A549 (cell line): ENCODE measurements around the gene LAMA1.

Source experiments
- ESRRA ChIP-seq: fragments of 150-350 bp; IDR thresholded peaks from 2 replicates; pipeline ENCODE4 v1.6.1; 2014; ENCODE audit warnings: mild to moderate bottlenecking, low read length, borderline replicate concordance
- FOSL2 ChIP-seq, 2 experiments: fragments of 450-650 bp in 1 of 2; fragments of >200 bp in 1 of 2; sonication (Bioruptor Twin) in 1 of 2; formaldehyde crosslinking; IDR thresholded peaks; 2 replicates each; pipeline versions ENCODE4 v1.5.0 to v1.6.1; 2016 to 2020; ENCODE audit warnings: mild to moderate bottlenecking in 1 of 2, moderate library complexity in 1 of 2
- JUN ChIP-seq, 2 experiments: fragments of >200 bp; sonication (Bioruptor Twin); formaldehyde crosslinking; IDR thresholded peaks; 2 replicates in 1 of 2; 3 replicates in 1 of 2; pipeline ENCODE4 v1.6.1; 2016 to 2017
- MYC ChIP-seq: IDR thresholded peaks from 2 replicates; pipeline ENCODE4 v1.6.1; 2012; ENCODE audit warnings: mild to moderate bottlenecking, inconsistent platforms, low read length, improper control_type of control experiment, borderline replicate concordance
- POLR2A ChIP-seq: IDR thresholded peaks from 2 replicates; pipeline ENCODE4 v1.6.1; 2012; ENCODE audit warnings: mild to moderate bottlenecking, low read length
- TF ChIP-seq, protein P1 (sequence below): fragments of >200 bp; sonication (Bioruptor Twin); formaldehyde crosslinking; IDR thresholded peaks from 3 replicates; pipeline ENCODE4 v1.5.1; 2016
- TF ChIP-seq, protein P2 (sequence below): fragments of 250-450 bp; sonication (Bioruptor Pico); IDR thresholded peaks from 2 replicates; pipeline ENCODE4 v1.5.0; 2020; ENCODE audit warnings: low read depth, mild to moderate bottlenecking, moderate library complexity
- TF ChIP-seq, protein P3 (sequence below): IDR thresholded peaks from 2 replicates; pipeline ENCODE4 v1.6.1; 2012; ENCODE audit warnings: low read depth, borderline replicate concordance

DNA sequence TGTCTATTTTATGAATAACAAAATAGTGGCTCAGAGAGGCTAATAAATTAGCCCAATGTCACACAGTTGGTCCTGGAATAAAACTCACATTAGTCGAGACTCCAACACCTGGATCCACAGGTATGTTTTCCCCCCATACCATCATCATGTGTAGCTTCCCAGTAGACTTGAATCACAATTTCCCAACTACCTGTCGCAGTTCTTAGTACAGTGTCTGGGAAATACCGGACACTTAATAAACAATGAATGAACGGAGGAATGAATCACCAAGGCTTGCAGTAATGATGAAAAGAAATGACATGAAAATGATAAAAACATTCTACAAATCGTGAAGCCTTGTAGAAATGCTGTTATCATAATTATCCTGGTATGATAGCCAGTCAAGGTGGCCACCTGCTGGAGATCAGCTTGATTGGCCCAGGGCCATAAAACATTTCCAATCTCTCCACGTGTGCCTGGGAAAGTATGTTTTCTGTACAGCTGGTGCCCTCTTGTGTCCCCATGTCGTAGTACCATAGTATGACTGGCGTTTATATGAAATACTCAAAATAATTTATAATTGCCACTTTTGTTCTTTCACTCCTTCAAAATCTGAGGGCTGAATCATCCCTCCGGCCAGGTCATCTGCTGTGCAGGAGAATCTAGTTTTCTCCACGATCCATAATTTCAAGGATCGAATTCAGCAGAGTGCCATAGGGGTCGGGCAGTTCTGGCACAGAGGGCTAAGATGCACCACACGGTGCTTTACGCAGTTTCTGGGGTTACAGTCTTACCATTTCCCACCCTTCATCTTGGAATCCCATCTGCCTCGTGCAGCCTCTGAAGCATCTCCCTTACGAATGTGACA is 95.4 kb downstream of the LAMA1 start:
- TF ChIP-seq, protein P1, sequence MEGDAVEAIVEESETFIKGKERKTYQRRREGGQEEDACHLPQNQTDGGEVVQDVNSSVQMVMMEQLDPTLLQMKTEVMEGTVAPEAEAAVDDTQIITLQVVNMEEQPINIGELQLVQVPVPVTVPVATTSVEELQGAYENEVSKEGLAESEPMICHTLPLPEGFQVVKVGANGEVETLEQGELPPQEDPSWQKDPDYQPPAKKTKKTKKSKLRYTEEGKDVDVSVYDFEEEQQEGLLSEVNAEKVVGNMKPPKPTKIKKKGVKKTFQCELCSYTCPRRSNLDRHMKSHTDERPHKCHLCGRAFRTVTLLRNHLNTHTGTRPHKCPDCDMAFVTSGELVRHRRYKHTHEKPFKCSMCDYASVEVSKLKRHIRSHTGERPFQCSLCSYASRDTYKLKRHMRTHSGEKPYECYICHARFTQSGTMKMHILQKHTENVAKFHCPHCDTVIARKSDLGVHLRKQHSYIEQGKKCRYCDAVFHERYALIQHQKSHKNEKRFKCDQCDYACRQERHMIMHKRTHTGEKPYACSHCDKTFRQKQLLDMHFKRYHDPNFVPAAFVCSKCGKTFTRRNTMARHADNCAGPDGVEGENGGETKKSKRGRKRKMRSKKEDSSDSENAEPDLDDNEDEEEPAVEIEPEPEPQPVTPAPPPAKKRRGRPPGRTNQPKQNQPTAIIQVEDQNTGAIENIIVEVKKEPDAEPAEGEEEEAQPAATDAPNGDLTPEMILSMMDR: peak; percentile 67
- TF ChIP-seq, protein P2, sequence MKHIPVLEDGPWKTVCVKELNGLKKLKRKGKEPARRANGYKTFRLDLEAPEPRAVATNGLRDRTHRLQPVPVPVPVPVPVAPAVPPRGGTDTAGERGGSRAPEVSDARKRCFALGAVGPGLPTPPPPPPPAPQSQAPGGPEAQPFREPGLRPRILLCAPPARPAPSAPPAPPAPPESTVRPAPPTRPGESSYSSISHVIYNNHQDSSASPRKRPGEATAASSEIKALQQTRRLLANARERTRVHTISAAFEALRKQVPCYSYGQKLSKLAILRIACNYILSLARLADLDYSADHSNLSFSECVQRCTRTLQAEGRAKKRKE (CRISPR knock-in tag): no peak
- TF ChIP-seq, protein P3, sequence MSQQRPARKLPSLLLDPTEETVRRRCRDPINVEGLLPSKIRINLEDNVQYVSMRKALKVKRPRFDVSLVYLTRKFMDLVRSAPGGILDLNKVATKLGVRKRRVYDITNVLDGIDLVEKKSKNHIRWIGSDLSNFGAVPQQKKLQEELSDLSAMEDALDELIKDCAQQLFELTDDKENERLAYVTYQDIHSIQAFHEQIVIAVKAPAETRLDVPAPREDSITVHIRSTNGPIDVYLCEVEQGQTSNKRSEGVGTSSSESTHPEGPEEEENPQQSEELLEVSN: no peak
- TF ChIP-seq MYC (no peak), ESRRA (no peak), POLR2A (no peak), FOSL2 (IDR thresholded peaks at IDR 0.05) (no peak), FOSL2 (CRISPR knock-in tag; IDR thresholded peaks at IDR 0.05) (no peak), JUN (IDR thresholded peaks at IDR 0.05) (no peak)
